Naive B cell (primary cell): ENCODE data around the gene SLC25A42. TPM values are rescaled to one million over a fixed set of nuclear protein-coding genes. Genes with fewer than 3 reads are reported as not detected.
A peak's percentile ranks its signal among the peaks of the same experiment; 100 is the strongest.

Experiments
- ATAC-seq, 2 donors: fragments of 150-1000 bp; cut with Tn5 transposase; 2 replicates each; pipeline ENCODE4 v1.10.0; 2021; ENCODE audit warnings: low read depth in 2 of 2, mild to moderate bottlenecking in 2 of 2, moderate library complexity in 2 of 2
- DNase-seq: peaks from one replicate; pipeline ENCODE4 v3.0.0; 2022
- H3K27ac Mint-ChIP-seq, 6 donors: one replicate each; pipeline ENCODE4 v1.8.0; 2020 to 2022; ENCODE audit warnings: mild to moderate bottlenecking in 6 of 6, mixed read lengths in 6 of 6, moderate library complexity in 5 of 6, inconsistent platforms in 2 of 6
- H3K27me3 Mint-ChIP-seq, 3 donors: one replicate each; pipeline ENCODE4 v1.8.0; 2021 to 2022; ENCODE audit warnings: mixed read lengths in 3 of 3, mild to moderate bottlenecking in 1 of 3
- H3K36me3 Mint-ChIP-seq, 2 donors: one replicate each; pipeline ENCODE4 v1.8.0; 2020 to 2022; ENCODE audit warnings: mixed read lengths in 2 of 2, inconsistent platforms in 1 of 2, mild to moderate bottlenecking in 1 of 2
- H3K4me1 Mint-ChIP-seq, 3 donors: one replicate each; pipeline ENCODE4 v1.8.0; 2020 to 2022; ENCODE audit warnings: mixed read lengths in 3 of 3, inconsistent platforms in 1 of 3, mild to moderate bottlenecking in 1 of 3, moderate library complexity in 1 of 3
- H3K4me3 Mint-ChIP-seq, 8 donors: one replicate each; pipeline ENCODE4 v1.8.0; 2020 to 2022; ENCODE audit warnings: mild to moderate bottlenecking in 8 of 8, mixed read lengths in 8 of 8, moderate library complexity in 8 of 8, inconsistent platforms in 2 of 8
- H3K9me3 Mint-ChIP-seq, 7 donors: one replicate each; pipeline ENCODE4 v1.8.0; 2020 to 2022; ENCODE audit warnings: mixed read lengths in 7 of 7, mild to moderate bottlenecking in 5 of 7, inconsistent platforms in 2 of 7, moderate library complexity in 1 of 7
- polyA plus RNA-seq, 6 donors: library from polyadenylated mRNA; unstranded; fragments of 300-500 nt; fragmentation: Illumina TruSeq; gene quantifications; one replicate each; pipeline ENCODE4 v1.2.3, GENCODE V29; 2021; ENCODE audit warnings: low read depth in 6 of 6

Gene SLC25A42
- polyA plus RNA-seq, 6 donors from 2014 or later = 13.5 to 34.1 (median 19.0) TPM

DNA sequence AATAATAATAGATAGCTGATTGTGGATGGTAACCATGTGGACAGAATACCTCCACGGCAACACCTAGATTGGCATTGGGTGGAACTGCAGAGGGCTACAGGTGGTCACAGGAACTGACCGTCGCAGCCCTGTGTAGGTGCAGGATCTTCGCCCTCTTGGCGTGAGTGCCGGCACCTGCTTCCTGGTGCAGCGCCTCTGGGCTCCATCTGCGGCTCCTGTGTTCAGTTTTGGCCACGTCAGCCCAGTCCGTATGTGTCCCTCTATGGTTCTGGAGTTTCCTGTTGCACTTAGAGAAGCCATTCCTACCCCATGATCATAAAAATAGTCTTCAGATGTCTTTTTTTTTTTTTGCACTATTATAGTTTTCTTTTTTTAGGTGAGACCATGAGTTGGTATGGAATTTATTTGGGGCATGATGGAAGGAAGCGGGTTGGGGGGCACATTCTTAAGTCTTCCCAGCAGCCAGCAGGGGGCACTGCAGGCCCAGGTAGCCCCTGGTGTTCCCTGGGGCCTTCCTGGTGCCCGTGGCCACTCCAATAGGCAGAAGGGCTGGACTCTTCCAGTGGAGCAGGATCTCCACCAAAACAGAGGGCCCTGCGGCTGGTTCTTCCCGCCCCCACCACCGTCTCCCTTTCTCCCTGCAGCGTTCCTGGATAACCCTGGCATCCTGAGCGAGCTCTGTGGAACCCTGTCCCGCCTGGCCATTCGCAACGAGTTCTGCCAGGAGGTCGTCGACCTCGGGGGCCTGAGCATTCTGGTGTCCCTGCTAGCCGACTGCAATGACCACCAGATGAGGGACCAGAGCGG, 10.1 kb upstream of the SLC25A42 start:
- Mint-ChIP-seq H3K4me3 (peak overlapping the region in 1 of 8 donors; percentile 25), H3K4me1 (peaks cover 0 to 3% (median 0%) of the 10 kb centered on the region in 3 donors), H3K27me3 (no peaks in the 10 kb centered on the region), H3K27ac (no peak overlapping the region), H3K36me3 (no peaks in the 10 kb centered on the region), H3K9me3 (no peaks in the 10 kb centered on the region)
- peak; percentile 54 for DNase-seq
- ATAC-seq = peak; percentile 59 to 82

DNA sequence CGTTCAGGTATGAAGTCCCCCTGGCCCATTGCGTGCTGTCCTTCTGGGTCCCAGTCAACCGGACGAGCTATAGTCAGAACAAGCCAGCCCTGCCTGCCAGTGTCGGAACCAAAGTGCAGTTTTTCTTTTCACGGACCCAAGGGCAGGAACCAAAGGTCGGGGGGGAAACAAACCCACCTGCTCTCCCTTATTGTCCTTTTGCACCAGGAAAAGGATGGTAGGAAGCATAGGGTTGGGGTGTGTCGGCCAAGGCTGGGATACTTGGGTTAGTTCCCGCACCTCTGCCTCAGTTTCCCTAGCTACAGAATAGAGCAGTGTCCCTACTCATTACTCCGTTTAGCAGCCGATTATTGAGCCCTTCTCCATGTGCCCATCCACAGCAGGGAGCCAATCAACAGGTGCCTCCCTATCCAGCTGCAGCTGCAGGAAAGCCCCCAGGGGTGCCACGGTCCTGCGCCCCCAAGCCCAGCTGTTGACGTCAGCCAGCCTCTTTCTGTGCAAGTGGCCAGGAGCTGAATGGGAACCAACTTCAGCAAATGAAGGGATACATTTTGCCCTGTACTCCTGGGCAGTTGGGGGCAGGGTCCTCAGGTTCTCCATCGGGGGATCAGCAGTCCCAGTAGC, 9.4 kb upstream of the SLC25A42 start:
- Mint-ChIP-seq H3K4me1 (peaks cover 0 to 3% (median 0%) of the 10 kb centered on the region in 3 donors), H3K36me3 (no peaks in the 10 kb centered on the region), H3K9me3 (no peaks in the 10 kb centered on the region), H3K4me3 (no peak overlapping the region), H3K27me3 (no peaks in the 10 kb centered on the region), H3K27ac (no peak overlapping the region)
- no peak for ATAC-seq
- DNase-seq = no peak

DNA sequence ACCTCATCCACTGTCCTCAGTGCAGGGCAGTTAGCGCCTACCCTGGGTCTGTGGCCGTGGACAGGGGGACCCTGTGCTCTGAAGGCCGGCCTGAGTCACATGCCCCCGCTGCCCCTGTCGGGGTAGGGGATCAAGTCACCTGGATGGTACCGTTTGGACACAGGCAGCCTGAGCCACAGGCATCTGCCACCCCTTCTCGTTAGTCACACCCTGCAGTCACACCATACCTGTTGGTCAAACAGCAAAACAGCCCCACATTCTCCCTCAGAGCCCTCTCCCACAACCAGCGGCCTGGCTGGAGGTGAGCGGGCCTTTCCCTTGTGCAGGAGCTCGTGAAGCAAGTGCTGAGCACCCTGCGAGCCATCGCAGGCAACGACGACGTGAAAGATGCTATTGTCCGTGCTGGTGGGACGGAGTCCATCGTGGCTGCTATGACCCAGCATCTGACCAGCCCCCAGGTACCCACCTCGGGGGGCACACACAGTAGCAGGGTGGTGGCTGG, 8.8 kb upstream of the SLC25A42 start:
- no peak overlapping the region for H3K27ac Mint-ChIP-seq
- H3K4me3 Mint-ChIP-seq = no peak overlapping the region
- no peaks in the 10 kb centered on the region for H3K9me3 Mint-ChIP-seq
- H3K36me3 Mint-ChIP-seq = no peaks in the 10 kb centered on the region
- H3K4me1 Mint-ChIP-seq = peaks cover 0 to 3% (median 0%) of the 10 kb centered on the region in 3 donors
- no peak for ATAC-seq
- H3K27me3 Mint-ChIP-seq = no peaks in the 10 kb centered on the region
- DNase-seq = no peak

DNA sequence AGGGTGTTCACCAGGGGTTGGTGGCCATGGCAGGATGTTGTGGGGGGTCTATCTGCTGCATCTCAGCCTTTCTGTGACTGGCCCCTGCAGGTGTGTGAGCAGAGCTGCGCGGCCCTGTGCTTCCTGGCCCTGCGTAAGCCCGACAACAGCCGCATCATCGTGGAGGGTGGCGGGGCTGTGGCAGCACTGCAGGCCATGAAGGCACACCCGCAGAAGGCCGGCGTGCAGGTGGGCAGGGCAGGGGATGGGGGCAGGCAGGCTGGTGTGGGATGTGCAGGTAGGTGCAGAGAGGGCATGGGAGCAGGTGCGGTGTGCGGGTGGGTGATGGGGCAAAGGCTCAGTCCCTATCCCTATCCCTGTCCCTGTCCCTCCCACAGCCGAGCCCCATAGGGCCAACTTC, 8.1 kb upstream of the SLC25A42 start:
- no peak overlapping the region for H3K4me3 Mint-ChIP-seq
- no peak overlapping the region for H3K27ac Mint-ChIP-seq
- no peaks in the 10 kb centered on the region for H3K9me3 Mint-ChIP-seq
- DNase-seq (no peak), ATAC-seq (no peak)
- no peaks in the 10 kb centered on the region for H3K27me3 Mint-ChIP-seq
- peaks cover 0 to 3% (median 0%) of the 10 kb centered on the region in 3 donors for H3K4me1 Mint-ChIP-seq
- H3K36me3 Mint-ChIP-seq = no peaks in the 10 kb centered on the region

DNA sequence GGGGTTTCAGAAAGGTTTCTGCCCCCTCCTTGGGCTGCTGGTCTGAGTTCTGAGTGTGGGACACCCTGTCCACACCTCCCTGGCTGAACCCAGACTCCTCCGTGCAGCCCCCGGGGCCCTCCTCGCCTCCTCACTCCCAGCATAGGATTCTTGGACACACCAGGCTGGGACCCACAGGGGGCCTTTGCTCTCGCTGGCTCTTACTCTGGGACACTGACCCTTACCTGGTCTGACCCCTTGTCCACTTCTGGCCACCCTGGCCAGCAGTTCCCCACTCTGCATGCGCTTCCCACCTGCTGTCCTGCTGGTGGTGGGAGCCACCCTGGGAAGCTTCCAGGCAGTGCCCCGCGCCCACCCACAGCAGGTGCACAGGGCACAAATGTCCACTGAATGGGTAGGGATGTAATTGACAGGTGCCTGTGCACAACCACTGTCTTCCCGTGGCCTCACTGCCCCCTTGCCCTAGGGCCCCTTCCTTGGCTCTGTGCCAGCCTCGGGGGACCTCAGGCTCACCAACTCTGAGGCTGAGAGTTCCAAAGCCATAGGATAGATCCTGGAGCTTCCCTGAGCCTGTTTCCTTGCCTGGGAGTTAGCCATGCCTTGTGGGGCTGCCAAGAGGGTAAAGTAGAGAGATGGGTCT, 7.0 kb upstream of the SLC25A42 start:
- no peak for ATAC-seq

DNA sequence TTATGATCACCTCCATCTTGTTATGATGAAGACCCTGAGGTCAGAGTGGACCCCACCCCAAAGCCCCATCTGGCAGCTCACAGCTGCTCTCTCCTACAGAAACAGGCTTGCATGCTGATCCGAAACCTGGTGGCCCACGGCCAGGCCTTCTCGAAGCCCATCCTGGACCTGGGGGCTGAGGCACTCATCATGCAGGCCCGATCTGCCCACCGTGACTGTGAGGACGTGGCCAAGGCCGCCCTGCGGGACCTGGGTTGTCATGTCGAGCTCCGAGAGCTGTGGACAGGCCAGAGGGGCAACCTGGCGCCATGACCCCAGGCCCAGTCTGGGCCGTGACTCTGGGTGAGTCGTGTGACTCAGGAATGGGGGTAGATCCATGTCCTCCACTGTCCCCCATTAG, 6.5 kb upstream of the SLC25A42 start:
- peaks cover 0 to 4% (median 0%) of the 10 kb centered on the region in 3 donors for H3K4me1 Mint-ChIP-seq
- no peak for ATAC-seq

More for the DNA sequence above, 7.0 kb upstream of the SLC25A42 start:
- no peak for DNase-seq
- Mint-ChIP-seq H3K36me3 (no peaks in the 10 kb centered on the region), H3K27ac (no peak overlapping the region), H3K27me3 (no peaks in the 10 kb centered on the region), H3K4me3 (peak overlapping the region in 1 of 8 donors; percentile 22), H3K9me3 (no peaks in the 10 kb centered on the region), H3K4me1 (peaks cover 0 to 3% (median 0%) of the 10 kb centered on the region in 3 donors)

DNA sequence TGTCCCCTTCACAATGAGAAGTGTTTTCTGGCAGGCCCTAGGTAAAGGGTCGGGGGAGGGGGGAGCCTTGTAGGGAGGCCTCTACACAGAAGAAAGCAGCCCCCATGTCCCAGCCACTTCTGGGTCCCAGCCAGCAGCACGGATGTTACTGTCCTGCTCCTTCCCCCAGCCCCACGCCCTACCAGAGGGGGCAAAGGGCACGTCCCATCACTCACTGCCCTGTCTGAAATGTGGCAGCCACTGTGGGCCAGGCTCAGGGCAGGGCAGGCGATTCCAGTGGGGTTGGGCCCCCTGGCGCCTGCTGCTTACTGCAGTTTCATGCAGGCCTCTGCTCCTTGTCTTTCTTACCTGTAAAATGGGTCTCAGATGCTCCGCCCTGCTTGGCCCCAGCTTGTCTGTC, 6.1 kb upstream of the SLC25A42 start:
- Mint-ChIP-seq H3K4me3 (no peak overlapping the region), H3K27ac (no peak overlapping the region), H3K36me3 (no peaks in the 10 kb centered on the region), H3K9me3 (no peaks in the 10 kb centered on the region), H3K4me1 (peaks cover 0 to 8% (median 2%) of the 10 kb centered on the region in 3 donors), H3K27me3 (no peaks in the 10 kb centered on the region)
- DNase-seq = no peak
- no peak for ATAC-seq

More for the DNA sequence above, 6.5 kb upstream of the SLC25A42 start:
- Mint-ChIP-seq H3K36me3 (no peaks in the 10 kb centered on the region), H3K9me3 (no peaks in the 10 kb centered on the region), H3K27me3 (no peaks in the 10 kb centered on the region), H3K27ac (no peak overlapping the region), H3K4me3 (no peak overlapping the region)
- DNase-seq = no peak

DNA sequence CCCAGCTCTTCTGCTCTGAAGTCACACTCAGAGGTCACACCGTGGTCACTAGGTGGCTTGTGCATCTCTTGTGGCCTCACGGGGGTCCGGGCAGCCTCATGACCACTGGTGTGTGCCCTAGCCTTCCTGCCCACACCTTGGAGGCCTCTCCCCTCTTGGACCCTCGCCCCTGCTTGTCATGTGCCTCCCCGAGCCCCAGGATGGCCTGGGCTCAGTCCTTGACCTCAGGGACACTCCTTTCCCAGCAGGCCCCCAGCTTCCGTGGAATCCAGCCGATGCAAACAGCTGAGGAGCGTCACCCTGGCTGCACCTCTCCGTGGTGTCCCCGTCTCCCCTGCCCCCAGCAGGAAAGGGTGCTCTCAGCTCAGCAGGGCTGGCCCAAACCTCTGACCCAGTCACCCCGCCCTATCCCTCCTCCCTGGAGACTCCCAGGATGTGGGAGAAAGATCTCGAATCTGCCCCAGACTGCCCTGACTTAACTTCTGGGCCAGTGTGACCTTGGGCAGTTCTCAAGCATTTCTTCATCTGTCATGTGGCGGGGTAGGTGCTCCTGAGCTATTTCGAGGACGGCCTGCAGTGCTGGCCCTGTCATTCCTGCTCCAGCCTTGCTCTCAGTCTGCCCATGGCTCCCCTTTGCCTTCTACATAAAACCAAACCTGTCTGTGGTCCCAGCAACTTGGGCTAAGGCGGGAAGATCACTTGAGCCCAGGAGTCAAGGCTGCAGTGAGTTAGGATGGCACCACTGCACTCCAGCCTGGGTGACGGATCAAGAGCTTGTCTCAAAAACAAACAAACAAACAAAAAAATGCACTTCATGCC, 4.6 kb upstream of the SLC25A42 start:
- ATAC-seq (no peak), DNase-seq (no peak)
- Mint-ChIP-seq H3K4me1 (peaks cover under 1 to 14% (median 8%) of the 10 kb centered on the region in 3 donors), H3K36me3 (no peaks in the 10 kb centered on the region), H3K27me3 (no peaks in the 10 kb centered on the region), H3K4me3 (no peak overlapping the region), H3K9me3 (no peaks in the 10 kb centered on the region), H3K27ac (peak overlapping the region in 2 of 6 donors; percentile 33 to 76)

DNA sequence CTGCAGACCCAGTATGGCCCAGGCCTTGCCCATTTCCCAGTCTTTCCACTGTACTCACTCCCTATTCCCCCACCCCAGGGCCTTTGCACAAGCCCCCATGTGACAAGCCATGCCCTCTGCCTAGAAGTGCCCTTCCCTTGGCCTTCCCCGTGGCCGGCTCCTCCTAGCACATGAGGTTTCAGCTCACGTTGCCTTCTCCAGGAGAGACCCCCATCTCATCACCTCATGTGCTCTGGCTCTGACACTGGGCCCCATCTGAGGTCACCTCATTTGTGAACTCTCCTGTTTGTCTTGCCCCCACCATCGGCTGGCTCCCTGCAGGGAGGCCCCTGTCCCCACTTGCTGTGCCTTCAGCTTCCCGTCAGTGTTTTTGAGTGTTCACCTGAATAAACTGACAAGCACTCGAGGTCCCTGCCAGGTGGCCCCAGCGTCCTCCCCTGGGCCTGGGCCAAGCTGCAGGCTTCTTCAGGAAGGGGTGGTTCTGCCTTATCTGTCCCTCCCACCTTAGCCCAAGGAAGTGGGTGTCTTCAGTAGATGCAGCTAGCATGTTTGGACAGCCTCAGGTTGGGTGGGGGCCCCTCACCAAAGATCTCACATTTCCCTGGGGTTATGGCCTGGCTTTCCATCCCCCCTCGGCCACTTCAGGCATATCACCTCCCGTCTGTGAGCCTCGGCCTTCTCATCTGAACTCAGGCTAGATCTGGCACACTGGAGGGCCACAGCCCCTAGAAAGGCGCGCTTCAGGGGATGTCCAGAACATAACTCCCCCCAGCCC, 3.8 kb upstream of the SLC25A42 start:
- ATAC-seq (no peak), DNase-seq (no peak)
- H3K27ac Mint-ChIP-seq = peak overlapping the region in 3 of 6 donors; percentile 5 to 33 (median 30)
- H3K27me3 Mint-ChIP-seq = no peaks in the 10 kb centered on the region
- peaks cover 8 to 19% (median 16%) of the 10 kb centered on the region in 3 donors for H3K4me1 Mint-ChIP-seq
- H3K9me3 Mint-ChIP-seq = no peaks in the 10 kb centered on the region
- H3K36me3 Mint-ChIP-seq = no peaks in the 10 kb centered on the region
- peak overlapping the region in 1 of 8 donors; percentile 6 for H3K4me3 Mint-ChIP-seq

DNA sequence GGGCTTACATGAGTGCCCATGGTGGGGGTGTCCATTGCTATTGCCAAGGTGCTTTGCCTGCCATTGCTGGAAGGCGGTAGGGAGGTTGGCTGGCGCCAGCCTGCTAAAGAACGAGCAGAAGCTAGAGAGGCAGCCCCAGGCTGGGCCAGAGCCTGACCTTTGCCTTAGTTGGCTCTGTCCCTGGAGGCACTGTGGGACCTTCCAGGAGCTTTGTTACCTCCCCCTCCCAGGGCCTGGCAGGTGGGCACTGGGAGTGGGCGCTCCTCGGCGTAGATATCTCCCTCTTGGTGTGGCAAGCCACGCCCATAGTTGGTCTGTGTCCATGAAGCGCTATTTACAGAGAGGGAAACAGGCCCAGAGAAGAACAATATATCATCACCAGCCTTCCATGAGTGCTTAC, 2.3 kb upstream of the SLC25A42 start:
- no peaks in the 10 kb centered on the region for H3K9me3 Mint-ChIP-seq
- no peaks in the 10 kb centered on the region for H3K27me3 Mint-ChIP-seq
- no peaks in the 10 kb centered on the region for H3K36me3 Mint-ChIP-seq
- ATAC-seq = no peak
- H3K27ac Mint-ChIP-seq = peak overlapping the region in 1 of 6 donors; percentile 38
- peak overlapping the region in 3 of 8 donors; percentile 10 to 57 (median 43) for H3K4me3 Mint-ChIP-seq
- DNase-seq = no peak
- H3K4me1 Mint-ChIP-seq = peaks cover 12 to 28% (median 26%) of the 10 kb centered on the region in 3 donors

DNA sequence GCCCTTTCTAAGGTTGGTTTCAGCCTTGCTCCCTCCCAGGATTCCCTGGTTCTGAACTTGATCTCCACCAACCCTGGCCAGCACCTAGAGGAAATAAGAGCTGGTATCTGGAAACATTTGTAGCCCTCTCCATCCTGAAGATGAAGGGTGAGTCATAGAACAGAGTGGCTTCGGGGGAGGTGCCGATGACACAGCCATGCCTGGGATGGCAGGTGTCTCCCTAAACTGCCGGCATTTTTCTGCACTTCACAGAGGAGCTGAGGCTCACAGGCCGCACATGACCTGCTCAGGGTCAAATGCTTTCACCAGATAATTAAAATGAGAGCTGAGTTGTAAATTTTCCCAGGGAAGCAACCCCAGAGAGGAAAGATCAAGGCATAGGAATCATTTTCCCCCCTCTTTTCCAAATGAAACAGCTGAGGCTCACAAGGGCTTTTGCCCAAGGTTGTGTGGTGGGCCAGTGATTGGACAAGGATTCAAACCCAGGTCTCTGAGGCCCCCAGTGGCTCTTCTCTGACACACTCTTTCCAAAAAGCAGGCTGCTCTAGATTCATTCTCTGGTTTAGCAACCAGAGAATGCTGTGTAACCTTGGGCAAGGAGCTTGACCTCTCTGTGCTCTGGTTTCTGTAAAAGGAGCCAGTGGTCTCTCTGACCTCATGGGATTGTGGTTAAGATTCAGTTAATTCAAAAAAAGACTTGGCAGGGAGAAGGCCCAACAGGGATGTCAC, 1.2 kb upstream of the SLC25A42 start:
- ATAC-seq (no peak), DNase-seq (no peak)
- peak overlapping the region in 2 of 6 donors; percentile 73 to 87 for H3K27ac Mint-ChIP-seq
- H3K36me3 Mint-ChIP-seq = no peaks in the 10 kb centered on the region
- no peaks in the 10 kb centered on the region for H3K27me3 Mint-ChIP-seq
- H3K4me1 Mint-ChIP-seq = peaks cover 17 to 39% (median 37%) of the 10 kb centered on the region in 3 donors
- peak overlapping the region; percentile 88 to 99 (median 94) for H3K4me3 Mint-ChIP-seq
- H3K9me3 Mint-ChIP-seq = no peaks in the 10 kb centered on the region
